Stimulated activated CD8-positive, alpha-beta memory T cell treated with anti-CD3 and anti-CD28 coated beads, Interleukin-4, amount 100 ng/mL, for 4 hours (primary cell): ENCODE measurements around the gene PANK4.

ENCODE experiments used
- DNase-seq, 2 donors: peaks; one replicate each; pipeline ENCODE4 v3.0.0-alpha.2; 2020; ENCODE audit warnings: low read depth in 2 of 2, low spot score in 1 of 2

Gene PANK4

DNA sequence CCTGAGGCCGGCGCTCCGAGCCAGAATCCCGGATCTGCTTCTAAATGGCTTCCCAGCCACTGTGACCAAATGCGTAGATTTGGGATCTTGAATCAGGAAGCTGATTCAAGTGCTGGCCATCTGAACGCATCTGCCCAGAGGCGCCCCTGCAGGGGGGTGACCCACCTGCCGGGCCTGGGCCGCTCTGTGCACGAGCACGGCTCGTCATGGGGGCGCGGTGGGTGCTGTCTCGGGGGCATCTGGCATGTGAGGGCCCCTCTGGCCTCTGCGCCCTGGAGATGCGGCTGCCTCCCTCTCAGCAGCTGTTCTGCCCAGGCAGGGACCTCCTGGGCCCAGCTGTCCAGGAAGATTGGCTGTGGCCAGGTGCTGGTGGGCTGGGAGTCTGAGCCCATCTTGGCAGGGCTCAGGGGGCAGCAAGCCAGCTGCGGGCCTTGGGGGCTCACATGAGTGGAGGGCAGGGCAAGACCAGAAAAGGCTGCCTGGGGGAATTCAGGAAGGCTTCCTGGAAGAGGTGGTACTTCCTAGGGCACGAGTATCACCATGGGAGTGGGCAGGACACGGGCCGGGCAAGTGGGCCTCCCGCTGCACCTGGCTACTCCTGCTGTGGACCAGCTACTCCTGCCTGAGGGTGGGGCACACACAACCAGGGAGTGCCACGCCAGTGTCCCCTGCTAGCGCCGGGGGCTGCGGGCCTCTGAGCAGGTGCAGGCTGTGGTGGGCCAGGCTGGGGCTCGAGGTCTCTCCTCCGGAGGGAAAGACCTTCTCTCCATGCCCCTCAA lies 25.2 kb downstream of the PANK4 start:
- no peak for DNase-seq

DNA sequence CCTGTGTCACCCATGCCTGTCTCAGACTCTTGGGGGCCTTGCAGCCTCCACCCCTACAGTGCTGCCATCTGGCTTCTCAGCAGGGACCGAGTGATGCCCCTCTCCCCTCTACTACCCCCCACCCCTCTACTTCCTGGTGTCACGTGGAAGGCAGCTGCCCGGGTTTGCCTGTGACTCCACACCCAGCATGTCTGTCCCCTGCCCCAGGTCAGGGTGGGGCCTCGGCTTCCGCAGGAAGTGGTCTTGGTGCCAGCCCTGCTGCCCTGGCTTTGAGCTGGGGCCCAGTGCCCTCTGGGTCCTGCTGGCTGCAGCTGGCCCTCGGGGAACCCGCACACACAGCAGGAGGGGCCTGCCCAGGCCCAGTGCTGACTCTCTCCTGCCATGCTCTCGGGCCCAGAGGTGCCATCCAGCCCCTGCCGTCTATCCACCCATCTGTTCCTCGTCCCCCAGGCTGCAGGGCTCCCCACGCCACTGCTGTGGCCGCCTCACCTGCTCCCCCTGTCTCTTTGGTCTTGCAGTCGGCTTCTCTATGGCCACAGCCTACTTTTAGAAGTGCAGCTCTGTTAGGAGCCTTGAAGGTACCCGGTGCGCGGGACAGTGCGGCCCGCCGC lies 26.3 kb downstream of the PANK4 start:
- DNase-seq: no peak

DNA sequence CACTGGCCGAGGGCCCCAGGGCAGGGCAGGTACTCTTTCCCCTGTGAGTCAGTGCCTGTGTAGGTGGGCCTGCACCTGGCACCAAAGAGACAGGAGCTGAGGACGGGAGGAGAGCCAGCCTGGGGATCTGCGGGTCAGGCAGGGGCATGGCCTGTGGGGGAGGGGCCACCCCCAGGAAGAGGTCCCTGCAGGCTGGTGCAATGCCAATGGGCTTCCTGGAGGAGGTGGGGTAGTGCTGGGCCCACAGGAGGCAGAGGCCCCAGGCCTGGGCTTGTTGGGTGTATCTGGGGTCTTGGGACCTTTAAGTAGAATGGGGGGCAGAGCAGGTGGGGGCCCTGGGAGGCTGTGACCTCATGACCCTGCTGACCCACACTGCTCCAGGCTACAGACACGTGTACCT lies 27.1 kb downstream of the PANK4 start:
- DNase-seq: no peak

DNA sequence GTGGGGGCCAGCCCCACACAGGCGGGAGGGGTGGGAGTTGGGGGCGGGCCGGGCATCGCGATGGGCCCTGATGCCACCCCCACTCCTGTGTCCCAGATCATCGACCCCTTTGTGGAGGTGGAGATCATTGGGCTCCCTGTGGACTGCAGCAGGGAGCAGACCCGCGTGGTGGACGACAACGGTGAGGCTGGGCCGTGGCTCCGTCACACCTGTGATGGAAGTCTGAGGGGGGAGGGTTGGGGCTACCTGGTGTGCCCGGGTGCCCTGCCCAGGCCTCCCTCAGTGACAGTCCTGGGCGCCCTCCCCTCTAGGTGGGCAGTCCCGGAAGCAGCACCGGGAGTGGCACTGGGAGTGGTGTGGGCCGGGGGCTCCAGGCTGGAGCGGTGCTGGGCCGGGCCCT lies 27.7 kb downstream of the PANK4 start:
- DNase-seq: no peak

DNA sequence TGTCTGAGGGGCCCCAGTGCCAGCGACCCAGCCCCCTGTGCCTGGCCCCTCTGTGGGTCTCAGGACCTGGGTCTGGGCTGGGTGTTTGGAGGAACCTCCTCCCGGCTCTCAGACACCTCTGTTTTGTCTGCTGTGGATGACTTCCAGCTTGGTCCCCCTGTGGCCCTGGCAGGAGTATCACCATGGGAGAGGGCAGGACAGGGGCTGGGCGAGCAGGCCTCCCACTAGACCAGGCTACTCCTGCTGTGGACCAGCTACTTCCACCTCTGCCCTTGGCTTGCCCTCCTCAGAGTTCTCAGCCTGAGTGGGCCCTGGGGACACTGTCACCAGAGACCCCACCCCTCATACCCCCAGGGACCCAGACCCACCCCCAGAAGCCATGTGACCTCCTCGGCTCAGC lies 28.5 kb downstream of the PANK4 start:
- DNase-seq: no peak

- no peak for DNase-seq
Measured at GRCh38 chr1:2496746-2497145, 29.6 kb downstream of the PANK4 start.

DNA sequence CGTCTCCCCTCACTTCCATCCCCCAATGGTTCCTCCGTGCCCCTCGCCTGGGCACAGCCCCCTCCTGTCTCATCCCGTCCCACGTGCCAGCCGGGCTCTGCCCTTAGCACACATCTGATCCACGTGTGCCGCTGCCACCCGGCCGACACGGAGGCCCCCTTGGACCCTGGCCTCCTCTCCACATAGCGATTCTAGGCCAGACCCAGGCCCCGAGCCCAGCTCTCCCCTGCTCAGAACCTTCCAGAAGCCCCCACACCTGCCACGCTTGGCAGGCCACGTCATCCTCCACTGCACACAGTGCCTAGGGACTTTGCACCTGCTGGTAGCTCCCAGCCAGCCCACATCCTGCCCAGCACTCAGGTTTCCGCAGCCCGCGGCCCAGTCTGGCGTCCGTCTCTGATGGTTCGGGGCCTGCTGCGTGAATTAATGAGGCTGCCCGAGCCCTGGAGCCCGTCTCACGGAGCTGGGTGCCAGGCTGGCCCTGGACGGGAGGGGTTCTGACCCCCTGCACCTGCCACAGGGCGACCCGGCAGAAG lies 30.2 kb downstream of the PANK4 start:
- no peak for DNase-seq

GRCh38 chr1:2495546-2495945 lies 30.9 kb downstream of the PANK4 start:
- no peak for DNase-seq

GRCh38 chr1:2495026-2495425 lies 31.4 kb downstream of the PANK4 start:
- no peak for DNase-seq

GRCh38 chr1:2494323-2494693 lies 32.1 kb downstream of the PANK4 start:
- no peak for DNase-seq

GRCh38 chr1:2493691-2494322 lies 32.6 kb downstream of the PANK4 start:
- DNase-seq: no peak

- DNase-seq: no peak
Measured at GRCh38 chr1:2493218-2493617, 33.2 kb downstream of the PANK4 start.

DNA sequence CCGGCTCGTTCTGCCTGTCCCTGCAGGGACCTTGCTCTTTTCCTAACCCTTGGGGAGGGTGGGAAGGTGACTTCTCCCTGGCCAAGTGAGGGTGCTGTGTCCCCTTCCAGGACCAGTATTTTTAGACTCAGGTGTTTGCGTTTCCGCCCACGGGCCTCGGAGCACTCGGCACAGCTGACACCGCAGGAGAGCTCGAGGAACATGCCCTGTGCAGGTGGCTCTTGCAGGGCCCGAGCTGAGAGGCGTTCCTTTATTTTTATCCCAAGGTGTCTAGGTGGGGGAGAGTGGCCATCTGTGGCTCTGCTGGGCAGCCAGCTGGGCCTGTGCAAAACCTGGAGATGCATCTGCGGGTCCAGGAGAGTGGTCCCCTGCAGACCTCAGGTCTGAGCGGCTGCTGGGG lies 34.3 kb downstream of the PANK4 start:
- DNase-seq: no peak

- no peak for DNase-seq
Measured at GRCh38 chr1:2489615-2490014, 36.8 kb downstream of the PANK4 start.

DNA sequence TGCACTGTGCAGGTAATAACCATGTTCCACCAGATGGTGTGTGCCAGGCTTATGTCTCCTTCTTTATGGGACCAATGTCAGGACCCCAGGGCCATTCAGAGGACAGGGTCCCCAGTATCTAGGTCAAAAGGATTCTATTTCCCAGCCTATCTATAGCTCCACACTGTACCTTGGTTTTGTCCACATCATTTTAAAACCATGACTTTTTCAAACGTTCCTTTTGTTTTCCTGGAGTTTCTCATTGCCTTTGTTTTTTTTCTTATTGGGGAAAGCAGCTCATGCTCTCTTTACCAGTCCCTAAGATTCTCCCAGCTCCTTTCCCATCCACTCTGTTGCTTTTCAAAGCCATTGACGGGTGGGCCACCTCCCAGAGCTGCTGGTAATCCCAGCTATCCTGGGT lies 37.7 kb downstream of the PANK4 start:
- DNase-seq: no peak

- no peak for DNase-seq
Measured at GRCh38 chr1:2486558-2486957, 39.8 kb downstream of the PANK4 start.

GRCh38 chr1:2486041-2486440 lies 40.4 kb downstream of the PANK4 start:
- DNase-seq: no peak

- DNase-seq: no peak
Measured at GRCh38 chr1:2483970-2484369, 42.4 kb downstream of the PANK4 start.

DNA sequence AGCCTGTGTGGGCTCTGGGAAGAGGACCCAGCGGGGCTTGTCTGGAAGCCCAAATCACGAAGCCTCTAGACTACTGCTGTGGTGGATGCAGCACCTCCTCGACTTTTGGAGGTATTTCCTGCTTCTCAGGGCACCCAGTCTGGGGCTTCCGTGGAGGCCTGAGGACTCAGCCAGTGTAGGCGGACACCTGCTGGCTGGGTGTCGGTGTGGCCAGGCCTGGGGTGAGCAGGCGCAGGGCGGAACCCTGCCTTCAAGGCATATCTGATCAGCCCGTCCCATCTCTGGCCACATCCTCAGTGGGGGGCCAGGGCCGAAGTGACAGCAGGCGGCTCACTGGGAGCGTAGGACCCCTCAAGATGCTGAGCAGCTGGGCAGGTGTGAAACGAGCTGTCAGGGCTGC lies 43.4 kb downstream of the PANK4 start:
- DNase-seq: no peak

DNA sequence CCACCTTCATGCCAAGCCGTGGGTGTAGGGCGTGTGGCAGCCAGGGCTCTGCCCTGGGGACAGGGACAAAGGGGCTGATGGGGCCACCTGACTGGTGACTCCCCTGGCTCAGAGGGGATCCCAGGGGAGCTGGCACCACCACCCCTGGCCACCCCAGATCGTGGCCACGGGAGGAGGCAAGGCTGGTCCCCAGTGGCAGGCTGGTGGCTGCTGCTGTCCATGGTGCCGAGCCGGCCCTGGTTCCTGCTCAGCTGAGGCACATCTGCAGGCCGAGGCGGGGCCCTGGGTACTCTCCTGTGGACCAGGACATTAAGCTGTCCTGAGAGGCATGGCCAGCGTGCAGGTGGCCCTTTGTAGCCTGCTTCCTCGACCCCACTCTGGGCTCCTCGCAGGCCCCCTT lies 43.8 kb downstream of the PANK4 start:
- DNase-seq: no peak

- no peak for DNase-seq
Measured at GRCh38 chr1:2481885-2482284, 44.5 kb downstream of the PANK4 start.

DNA sequence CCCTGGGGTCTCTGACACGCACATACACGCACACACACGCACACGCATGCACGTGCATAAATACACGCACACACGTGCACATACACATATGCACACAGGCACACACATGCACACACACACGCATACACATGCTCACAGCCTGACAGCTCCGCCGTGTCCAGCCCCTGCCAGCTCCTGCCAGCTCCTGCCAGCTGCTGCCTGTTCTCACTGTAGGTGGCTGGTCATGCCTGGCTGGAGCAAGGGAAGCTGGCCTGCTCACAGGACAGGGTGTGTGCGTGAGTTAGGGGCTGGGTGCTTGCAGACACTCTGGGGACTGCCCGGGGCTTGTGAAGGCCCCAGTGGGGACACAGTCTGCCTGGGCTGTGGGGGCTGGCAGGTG lies 45.4 kb downstream of the PANK4 start:
- no peak for DNase-seq
